K562 (cell line): ENCODE data around the gene NLRP6. TPM values are rescaled to one million over a fixed set of nuclear protein-coding genes. Genes with fewer than 3 reads are reported as not detected.

Source experiments
- BRF1 ChIP-seq: IDR thresholded peaks from 3 replicates; pipeline ENCODE4 v1.6.1; 2011; ENCODE audit warnings: borderline replicate concordance, mild to moderate bottlenecking; ENCODE audit not compliant: insufficient read length; ENCODE audit errors: extremely low read depth
- CHD1 ChIP-seq: fragments of 200-600 bp; sonication (generic); IDR thresholded peaks from one replicate; pipeline ENCODE4 v1.6.1; 2012; ENCODE audit warnings: mild to moderate bottlenecking, moderate library complexity, low read length, inconsistent platforms
- DIDO1 ChIP-seq: fragments of 450-650 bp; IDR thresholded peaks from 2 replicates; pipeline ENCODE4 v1.6.1; 2016; ENCODE audit warnings: low read depth, missing biosample characterization, missing genetic modification characterization
- HNRNPLL ChIP-seq: fragments of 200-400 bp; formaldehyde crosslinking; IDR thresholded peaks from 2 replicates; pipeline ENCODE4 v1.6.1; 2017; ENCODE audit warnings: low read length, low read depth, mild to moderate bottlenecking; ENCODE audit not compliant: poor library complexity, severe bottlenecking
- KDM2B ChIP-seq: fragments of 250-450 bp; sonication (Bioruptor Pico); IDR thresholded peaks from 2 replicates; pipeline ENCODE4 v1.8.0; 2021; ENCODE audit warnings: mild to moderate bottlenecking, moderate library complexity
- L3MBTL2 ChIP-seq: fragments of 450-650 bp; IDR thresholded peaks from 2 replicates; pipeline ENCODE4 v1.6.1; 2016; ENCODE audit warnings: mild to moderate bottlenecking, moderate library complexity
- SMAD2 ChIP-seq: fragments of 150-350 bp; IDR thresholded peaks from 2 replicates; pipeline ENCODE4 v1.6.1; 2014; ENCODE audit warnings: low read depth, mild to moderate bottlenecking, low read length
- SMARCE1 ChIP-seq: fragments of 450-650 bp; IDR thresholded peaks from 2 replicates; pipeline ENCODE4 v1.7.1; 2016; ENCODE audit warnings: mild to moderate bottlenecking
- TEAD1 ChIP-seq, 2 experiments: fragments of 450-650 bp in 1 of 2; sonication (generic) in 1 of 2; formaldehyde crosslinking; IDR thresholded peaks; 2 replicates each; pipeline versions ENCODE4 v1.4.0 to v1.8.0; 2020 to 2022; ENCODE audit warnings: mild to moderate bottlenecking in 2 of 2, missing genetic modification reagents in 1 of 2
- ZNF41 ChIP-seq: fragments of 250-450 bp; sonication (Bioruptor Pico); conservative IDR thresholded peaks from 2 replicates; pipeline ENCODE4 v1.4.0; 2020; ENCODE audit warnings: mild to moderate bottlenecking
- polyA plus RNA-seq, 8 experiments: library from polyadenylated mRNA; depleted of rRNA in 4 of 8; stranded (reverse) in 5 of 8; unstranded in 3 of 8; fragments of >200 nt; fragmentation: Nextera tagmentation in 2 of 8; fragmentation: Illumina TruSeq in 1 of 8; extraction: Ambion mirVana in 2 of 8; extraction: Trizol in 1 of 8; gene quantifications; 2 replicates each; pipeline versions ENCODE4 v1.2.1 to v1.2.3, GENCODE V29; 2011 to 2014; ENCODE audit warnings: inconsistent platforms in 1 of 8, missing spikeins in 1 of 8
- total RNA-seq, 7 experiments: library from RNA; depleted of rRNA in 6 of 7; stranded (reverse); fragments of >200 nt in 6 of 7; fragmentation: Illumina TruSeq in 2 of 7; extraction: Trizol in 2 of 7; gene quantifications; 2 replicates each; pipeline versions ENCODE4 v1.2.1 to v1.2.3, GENCODE V29; 2011 to 2021; ENCODE audit warnings: low replicate concordance in 1 of 7
- TF ChIP-seq, protein P1 (sequence below), 2 experiments: fragments of 450-650 bp; IDR thresholded peaks; 2 replicates each; pipeline ENCODE4 v1.6.1; 2016
- TF ChIP-seq, protein P2 (sequence below): fragments of 450-650 bp; IDR thresholded peaks from 2 replicates; pipeline ENCODE4 v1.6.1; 2014; ENCODE audit warnings: low read depth, mild to moderate bottlenecking, moderate library complexity, borderline replicate concordance
- TF ChIP-seq, protein P3 (sequence below), 2 experiments: fragments of 450-650 bp in 1 of 2; sonication (generic) in 1 of 2; formaldehyde crosslinking in 1 of 2; IDR thresholded peaks; 2 replicates each; pipeline versions ENCODE4 v1.7.1 to v1.9.0; 2016 to 2022; ENCODE audit warnings: inconsistent platforms in 1 of 2, mild to moderate bottlenecking in 1 of 2, missing genetic modification reagents in 1 of 2
- TF ChIP-seq, protein P4 (sequence below): fragments of 250-450 bp; sonication (Bioruptor Pico); IDR thresholded peaks from 2 replicates; pipeline ENCODE4 v1.5.0; 2022; ENCODE audit warnings: mild to moderate bottlenecking

The NLRP6 gene
- total and polyA plus RNA-seq, 9 of the 15 experiments (the other 6 are each of a cell fraction or from before 2014, with no cell fraction given): 0.03 to 0.18 (median 0.15) TPM; not detected in 5

DNA sequence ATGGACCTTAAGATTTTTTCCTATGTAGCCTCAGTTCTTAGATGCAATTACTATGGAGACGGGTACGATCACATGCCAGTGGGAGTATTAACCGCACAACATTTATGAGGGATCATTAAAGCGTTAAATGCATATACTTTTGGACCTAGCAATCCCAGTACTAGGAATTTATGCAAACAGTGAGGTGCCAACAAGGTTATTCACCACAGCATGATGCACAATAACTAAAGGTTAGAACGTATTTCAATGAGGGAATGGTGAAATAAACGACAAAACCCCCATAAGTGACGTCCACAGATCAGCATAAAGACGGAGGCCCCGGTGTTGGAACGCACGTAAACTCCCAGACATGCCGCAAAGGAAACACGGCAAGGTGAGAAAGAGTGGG, 42.6 kb upstream of the NLRP6 start (continued):
- TF ChIP-seq, protein P1, sequence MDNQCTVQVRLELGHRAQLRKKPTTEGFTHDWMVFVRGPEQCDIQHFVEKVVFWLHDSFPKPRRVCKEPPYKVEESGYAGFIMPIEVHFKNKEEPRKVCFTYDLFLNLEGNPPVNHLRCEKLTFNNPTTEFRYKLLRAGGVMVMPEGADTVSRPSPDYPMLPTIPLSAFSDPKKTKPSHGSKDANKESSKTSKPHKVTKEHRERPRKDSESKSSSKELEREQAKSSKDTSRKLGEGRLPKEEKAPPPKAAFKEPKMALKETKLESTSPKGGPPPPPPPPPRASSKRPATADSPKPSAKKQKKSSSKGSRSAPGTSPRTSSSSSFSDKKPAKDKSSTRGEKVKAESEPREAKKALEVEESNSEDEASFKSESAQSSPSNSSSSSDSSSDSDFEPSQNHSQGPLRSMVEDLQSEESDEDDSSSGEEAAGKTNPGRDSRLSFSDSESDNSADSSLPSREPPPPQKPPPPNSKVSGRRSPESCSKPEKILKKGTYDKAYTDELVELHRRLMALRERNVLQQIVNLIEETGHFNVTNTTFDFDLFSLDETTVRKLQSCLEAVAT (IDR thresholded peaks at IDR 0.05): peak in 1 of 2 experiments; percentile 51; a peak in 1 of 4 replicates
- TF ChIP-seq ZNF41 (CRISPR knock-in tag) (no peak), HNRNPLL (no peak), KDM2B (CRISPR knock-in tag) (no peak), DIDO1 (no peak), SMAD2 (no peak), L3MBTL2 (peak; percentile 14; the same call in 1 of the 2 replicates), TEAD1 (CRISPR knock-in tag; IDR thresholded peaks at IDR 0.05) (no peak), BRF1 (no peak), SMARCE1 (peak; percentile 30; the same call in 1 of the 2 replicates), CHD1 (no peak)
- TF ChIP-seq, protein P2, sequence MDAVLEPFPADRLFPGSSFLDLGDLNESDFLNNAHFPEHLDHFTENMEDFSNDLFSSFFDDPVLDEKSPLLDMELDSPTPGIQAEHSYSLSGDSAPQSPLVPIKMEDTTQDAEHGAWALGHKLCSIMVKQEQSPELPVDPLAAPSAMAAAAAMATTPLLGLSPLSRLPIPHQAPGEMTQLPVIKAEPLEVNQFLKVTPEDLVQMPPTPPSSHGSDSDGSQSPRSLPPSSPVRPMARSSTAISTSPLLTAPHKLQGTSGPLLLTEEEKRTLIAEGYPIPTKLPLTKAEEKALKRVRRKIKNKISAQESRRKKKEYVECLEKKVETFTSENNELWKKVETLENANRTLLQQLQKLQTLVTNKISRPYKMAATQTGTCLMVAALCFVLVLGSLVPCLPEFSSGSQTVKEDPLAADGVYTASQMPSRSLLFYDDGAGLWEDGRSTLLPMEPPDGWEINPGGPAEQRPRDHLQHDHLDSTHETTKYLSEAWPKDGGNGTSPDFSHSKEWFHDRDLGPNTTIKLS: no peak
- TF ChIP-seq, protein P3, sequence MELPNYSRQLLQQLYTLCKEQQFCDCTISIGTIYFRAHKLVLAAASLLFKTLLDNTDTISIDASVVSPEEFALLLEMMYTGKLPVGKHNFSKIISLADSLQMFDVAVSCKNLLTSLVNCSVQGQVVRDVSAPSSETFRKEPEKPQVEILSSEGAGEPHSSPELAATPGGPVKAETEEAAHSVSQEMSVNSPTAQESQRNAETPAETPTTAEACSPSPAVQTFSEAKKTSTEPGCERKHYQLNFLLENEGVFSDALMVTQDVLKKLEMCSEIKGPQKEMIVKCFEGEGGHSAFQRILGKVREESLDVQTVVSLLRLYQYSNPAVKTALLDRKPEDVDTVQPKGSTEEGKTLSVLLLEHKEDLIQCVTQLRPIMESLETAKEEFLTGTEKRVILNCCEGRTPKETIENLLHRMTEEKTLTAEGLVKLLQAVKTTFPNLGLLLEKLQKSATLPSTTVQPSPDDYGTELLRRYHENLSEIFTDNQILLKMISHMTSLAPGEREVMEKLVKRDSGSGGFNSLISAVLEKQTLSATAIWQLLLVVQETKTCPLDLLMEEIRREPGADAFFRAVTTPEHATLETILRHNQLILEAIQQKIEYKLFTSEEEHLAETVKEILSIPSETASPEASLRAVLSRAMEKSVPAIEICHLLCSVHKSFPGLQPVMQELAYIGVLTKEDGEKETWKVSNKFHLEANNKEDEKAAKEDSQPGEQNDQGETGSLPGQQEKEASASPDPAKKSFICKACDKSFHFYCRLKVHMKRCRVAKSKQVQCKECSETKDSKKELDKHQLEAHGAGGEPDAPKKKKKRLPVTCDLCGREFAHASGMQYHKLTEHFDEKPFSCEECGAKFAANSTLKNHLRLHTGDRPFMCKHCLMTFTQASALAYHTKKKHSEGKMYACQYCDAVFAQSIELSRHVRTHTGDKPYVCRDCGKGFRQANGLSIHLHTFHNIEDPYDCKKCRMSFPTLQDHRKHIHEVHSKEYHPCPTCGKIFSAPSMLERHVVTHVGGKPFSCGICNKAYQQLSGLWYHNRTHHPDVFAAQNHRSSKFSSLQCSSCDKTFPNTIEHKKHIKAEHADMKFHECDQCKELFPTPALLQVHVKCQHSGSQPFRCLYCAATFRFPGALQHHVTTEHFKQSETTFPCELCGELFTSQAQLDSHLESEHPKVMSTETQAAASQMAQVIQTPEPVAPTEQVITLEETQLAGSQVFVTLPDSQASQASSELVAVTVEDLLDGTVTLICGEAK (IDR thresholded peaks at IDR 0.05): 0 out of 2 replicates have a peak, but pooled peaks have one; percentile 37
- TF ChIP-seq, protein P3 (CRISPR knock-in tag; IDR thresholded peaks at IDR 0.05): no peak
- TF ChIP-seq, protein P4, sequence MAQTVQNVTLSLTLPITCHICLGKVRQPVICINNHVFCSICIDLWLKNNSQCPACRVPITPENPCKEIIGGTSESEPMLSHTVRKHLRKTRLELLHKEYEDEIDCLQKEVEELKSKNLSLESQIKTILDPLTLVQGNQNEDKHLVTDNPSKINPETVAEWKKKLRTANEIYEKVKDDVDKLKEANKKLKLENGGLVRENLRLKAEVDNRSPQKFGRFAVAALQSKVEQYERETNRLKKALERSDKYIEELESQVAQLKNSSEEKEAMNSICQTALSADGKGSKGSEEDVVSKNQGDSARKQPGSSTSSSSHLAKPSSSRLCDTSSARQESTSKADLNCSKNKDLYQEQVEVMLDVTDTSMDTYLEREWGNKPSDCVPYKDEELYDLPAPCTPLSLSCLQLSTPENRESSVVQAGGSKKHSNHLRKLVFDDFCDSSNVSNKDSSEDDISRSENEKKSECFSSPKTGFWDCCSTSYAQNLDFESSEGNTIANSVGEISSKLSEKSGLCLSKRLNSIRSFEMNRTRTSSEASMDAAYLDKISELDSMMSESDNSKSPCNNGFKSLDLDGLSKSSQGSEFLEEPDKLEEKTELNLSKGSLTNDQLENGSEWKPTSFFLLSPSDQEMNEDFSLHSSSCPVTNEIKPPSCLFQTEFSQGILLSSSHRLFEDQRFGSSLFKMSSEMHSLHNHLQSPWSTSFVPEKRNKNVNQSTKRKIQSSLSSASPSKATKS (CRISPR knock-in tag): no peak
